Smooth muscle cell (in vitro differentiated cells): ENCODE results near the gene E2F1. TPM values are rescaled to one million over a fixed set of nuclear protein-coding genes. Genes with fewer than 3 reads are reported as not detected.

Experiments
- DNase-seq: peaks from one replicate; lab custom pipeline; 2025; ENCODE audit not compliant: unreplicated experiment; lab: John Stamatoyannopoulos, UW
- H2AFZ ChIP-seq: fragments of 200-600 bp; sonication (generic); 2 replicates; pipeline ENCODE4 v1.6.0; 2016; ENCODE audit warnings: antibody characterized with exemption, low read depth, mild to moderate bottlenecking
- H3F3A ChIP-seq: fragments of 200-600 bp; sonication (generic); 2 replicates; pipeline ENCODE4 v1.6.0; 2017; ENCODE audit warnings: antibody characterized with exemption, low read depth
- H3K27ac ChIP-seq: fragments of 200-600 bp; sonication (generic); 2 replicates; pipeline ENCODE4 v1.5.1; 2016; ENCODE audit warnings: low read depth, mild to moderate bottlenecking
- H3K27me3 ChIP-seq: fragments of 200-600 bp; sonication (generic); 2 replicates; pipeline ENCODE4 v1.6.1; 2016; ENCODE audit warnings: low read depth, mild to moderate bottlenecking
- H3K36me3 ChIP-seq: fragments of 200-600 bp; sonication (generic); 2 replicates; pipeline ENCODE4 v1.5.1; 2016; ENCODE audit warnings: low read depth
- H3K4me1 ChIP-seq: fragments of 200-600 bp; sonication (generic); 2 replicates; pipeline ENCODE4 v1.5.1; 2016; ENCODE audit warnings: low read depth
- H3K4me2 ChIP-seq: fragments of 200-600 bp; sonication (generic); 2 replicates; pipeline ENCODE4 v1.6.0; 2016; ENCODE audit warnings: mild to moderate bottlenecking
- H3K4me3 ChIP-seq: fragments of 200-600 bp; sonication (generic); 2 replicates; pipeline ENCODE4 v1.5.1; 2016; ENCODE audit warnings: mild to moderate bottlenecking
- H3K79me2 ChIP-seq: fragments of 200-600 bp; sonication (generic); 2 replicates; pipeline ENCODE4 v1.6.0; 2016; ENCODE audit warnings: low read depth, mild to moderate bottlenecking
- H3K9ac ChIP-seq: fragments of 200-600 bp; sonication (generic); 2 replicates; pipeline ENCODE4 v1.6.0; 2016; ENCODE audit warnings: low read depth
- H3K9me3 ChIP-seq: fragments of 200-600 bp; sonication (generic); replicated peaks from 2 replicates; pipeline ENCODE4 v1.5.1; 2016; ENCODE audit warnings: low read depth
- H4K20me1 ChIP-seq: fragments of 200-600 bp; sonication (generic); 2 replicates; pipeline ENCODE4 v1.6.0; 2016; ENCODE audit warnings: low read depth
- WGBS: methylation state at CpG from one replicate; pipeline ENCODE4 v1.1.7; 2016; ENCODE audit warnings: low lambda C conversion rate; 5-methylcytosine and 5-hydroxymethylcytosine counted together
- polyA plus RNA-seq: library from polyadenylated mRNA; unstranded; fragments of >200 nt; fragmentation: Nextera tagmentation; extraction: Ambion mirVana; gene quantifications from 2 replicates; pipeline ENCODE4 v1.2.1, GENCODE V29; 2016
- total RNA-seq: library from RNA; depleted of rRNA; stranded (reverse); fragments of >200 nt; gene quantifications from 2 replicates; pipeline ENCODE4 v1.2.3, GENCODE V29; 2014
- TF ChIP-seq, protein P1 (sequence below): fragments of 200-600 bp; sonication (generic); IDR thresholded peaks from 2 replicates; pipeline ENCODE4 v1.5.1; 2017; ENCODE audit warnings: borderline replicate concordance, mild to moderate bottlenecking, antibody characterized with exemption; ENCODE audit not compliant: insufficient read depth, poor library complexity, severe bottlenecking

E2F1 gene
- total and polyA plus RNA-seq, 2 experiments from 2014 or later, result 5.0 to 19.4 TPM

DNA sequence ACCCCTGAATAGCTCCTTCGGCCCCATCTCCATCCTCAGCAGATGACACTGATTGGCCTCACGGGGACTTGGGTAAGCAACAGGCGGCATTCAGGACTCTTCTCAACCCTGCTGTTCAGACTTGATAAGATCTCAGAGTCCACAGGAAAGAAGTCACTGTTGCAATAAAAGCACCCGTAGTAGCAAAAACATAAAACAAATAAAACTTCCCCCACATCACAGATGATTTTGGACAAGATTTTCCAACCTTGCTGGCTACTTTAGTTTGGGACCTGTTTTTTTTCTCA lies 41.2 kb downstream of the E2F1 start:
- Histone ChIP-seq H3K4me3 (no peak overlapping the region), H3K79me2 (no peaks in the 10 kb centered on the region), H3K27ac (no peak overlapping the region), H3K4me1 (no peaks in the 10 kb centered on the region), H3K36me3 (peaks cover 7% of the 10 kb centered on the region), H3K9me3 (no peaks in the 10 kb centered on the region), H2AFZ (no peak overlapping the region), H3K9ac (no peak overlapping the region), H4K20me1 (peaks cover 20% of the 10 kb centered on the region), H3K4me2 (no peak overlapping the region), H3F3A (peaks cover 4% of the 10 kb centered on the region), H3K27me3 (no peaks in the 10 kb centered on the region)
- TF ChIP-seq, protein P1, sequence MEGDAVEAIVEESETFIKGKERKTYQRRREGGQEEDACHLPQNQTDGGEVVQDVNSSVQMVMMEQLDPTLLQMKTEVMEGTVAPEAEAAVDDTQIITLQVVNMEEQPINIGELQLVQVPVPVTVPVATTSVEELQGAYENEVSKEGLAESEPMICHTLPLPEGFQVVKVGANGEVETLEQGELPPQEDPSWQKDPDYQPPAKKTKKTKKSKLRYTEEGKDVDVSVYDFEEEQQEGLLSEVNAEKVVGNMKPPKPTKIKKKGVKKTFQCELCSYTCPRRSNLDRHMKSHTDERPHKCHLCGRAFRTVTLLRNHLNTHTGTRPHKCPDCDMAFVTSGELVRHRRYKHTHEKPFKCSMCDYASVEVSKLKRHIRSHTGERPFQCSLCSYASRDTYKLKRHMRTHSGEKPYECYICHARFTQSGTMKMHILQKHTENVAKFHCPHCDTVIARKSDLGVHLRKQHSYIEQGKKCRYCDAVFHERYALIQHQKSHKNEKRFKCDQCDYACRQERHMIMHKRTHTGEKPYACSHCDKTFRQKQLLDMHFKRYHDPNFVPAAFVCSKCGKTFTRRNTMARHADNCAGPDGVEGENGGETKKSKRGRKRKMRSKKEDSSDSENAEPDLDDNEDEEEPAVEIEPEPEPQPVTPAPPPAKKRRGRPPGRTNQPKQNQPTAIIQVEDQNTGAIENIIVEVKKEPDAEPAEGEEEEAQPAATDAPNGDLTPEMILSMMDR, result no peak
- 87% methylated on average over 4 of the region's 4 CpGs for WGBS
- no peak for DNase-seq

GRCh38 chr20:33644313-33645071 lies 41.7 kb downstream of the E2F1 start:
- no peak overlapping the region for H3K9ac ChIP-seq
- peaks cover 20% of the 10 kb centered on the region for H4K20me1 ChIP-seq
- no peak for DNase-seq
- H3K4me1 ChIP-seq, result no peaks in the 10 kb centered on the region
- H3F3A ChIP-seq, result peaks cover 4% of the 10 kb centered on the region
- 98% methylated on average over 28 of the region's 28 CpGs for WGBS
- H3K79me2 ChIP-seq, result no peaks in the 10 kb centered on the region
- no peaks in the 10 kb centered on the region for H3K27me3 ChIP-seq
- H3K9me3 ChIP-seq, result no peaks in the 10 kb centered on the region
- no peak overlapping the region for H3K27ac ChIP-seq
- TF ChIP-seq, protein P1, result no peak
- no peak overlapping the region for H3K4me3 ChIP-seq
- H3K36me3 ChIP-seq, result peaks cover 9% of the 10 kb centered on the region
- no peak overlapping the region for H2AFZ ChIP-seq
- H3K4me2 ChIP-seq, result no peak overlapping the region

- Histone ChIP-seq H3K9me3 (no peaks in the 10 kb centered on the region), H3K4me3 (no peak overlapping the region), H3K9ac (no peak overlapping the region), H4K20me1 (no peaks in the 10 kb centered on the region), H3K4me1 (no peaks in the 10 kb centered on the region), H3K36me3 (peaks cover 14% of the 10 kb centered on the region), H3K27ac (no peak overlapping the region), H3K79me2 (no peaks in the 10 kb centered on the region), H2AFZ (no peak overlapping the region), H3K4me2 (no peak overlapping the region), H3K27me3 (no peaks in the 10 kb centered on the region), H3F3A (no peaks in the 10 kb centered on the region)
- no peak for DNase-seq
- TF ChIP-seq, protein P1, result no peak
- 92% methylated on average over 13 of the region's 13 CpGs for WGBS
Observed at GRCh38 chr20:33640287-33640686, 45.9 kb downstream of the E2F1 start.

DNA sequence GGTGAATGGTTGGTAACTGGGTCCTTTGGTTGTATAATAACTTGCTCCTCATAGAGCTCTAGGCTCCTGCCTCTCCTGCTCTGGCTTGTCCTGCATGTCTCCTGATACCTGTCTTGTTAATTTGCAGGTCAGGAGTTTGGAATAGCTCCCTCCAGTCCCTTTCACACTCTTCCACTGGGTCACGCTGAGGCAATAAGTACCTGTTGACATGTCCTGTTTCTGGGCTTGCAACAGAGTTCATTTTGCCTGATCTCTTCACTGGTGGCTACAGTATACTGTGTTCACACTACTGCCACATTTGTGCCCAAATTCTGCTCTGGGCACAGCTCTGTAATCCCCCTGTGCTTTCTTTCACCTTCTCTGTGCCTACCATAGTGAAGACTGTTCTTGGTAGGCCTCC lies 49.4 kb downstream of the E2F1 start:
- H3F3A ChIP-seq, result no peaks in the 10 kb centered on the region
- no peak for DNase-seq
- H3K27ac ChIP-seq, result no peak overlapping the region
- H3K9me3 ChIP-seq, result no peaks in the 10 kb centered on the region
- H3K27me3 ChIP-seq, result no peaks in the 10 kb centered on the region
- no peaks in the 10 kb centered on the region for H3K4me1 ChIP-seq
- peaks cover 12% of the 10 kb centered on the region for H3K36me3 ChIP-seq
- H3K4me3 ChIP-seq, result no peak overlapping the region
- TF ChIP-seq, protein P1, result no peak
- H2AFZ ChIP-seq, result no peak overlapping the region
- no peak overlapping the region for H3K9ac ChIP-seq
- H3K4me2 ChIP-seq, result no peak overlapping the region
- WGBS, result 97% methylated on average over 1 of the region's 1 CpG
- H4K20me1 ChIP-seq, result no peaks in the 10 kb centered on the region
- H3K79me2 ChIP-seq, result no peaks in the 10 kb centered on the region
